Measurements from ENCODE around the gene AIP. TPM values are rescaled to one million over a fixed set of nuclear protein-coding genes. Genes with fewer than 3 reads are reported as not detected.

AIP gene
- polyA plus RNA-seq, 3 donors = 76.7 to 132 (median 99.3) TPM

- Histone ChIP-seq H3K4me1 (ENCODE audit: control insufficient read depth in 1 of 2, insufficient read depth in 2 of 2, low read length in 2 of 2) (peaks cover 9 to 10% of the 10 kb centered on the region in 2 donors), H3K27ac (ENCODE audit: low read depth in 1 of 2, low read length in 2 of 2) (no peak overlapping the region), H4K20me1 (ENCODE audit: insufficient read depth, low read length) (no peaks in the 10 kb centered on the region), H3K9ac (ENCODE audit: insufficient read depth, low read length, poor library complexity, severe bottlenecking) (no peak overlapping the region), H3K4me2 (replicated peaks; ENCODE audit: extremely low read depth, low read length, poor library complexity, severe bottlenecking) (no peak overlapping the region), H3K9me3 (replicated peaks in 1 of 2; ENCODE audit: control insufficient read depth in 1 of 2, insufficient read depth in 1 of 2, low read length in 2 of 2) (peaks cover 15 to 29% of the 10 kb centered on the region in 2 donors), H3K79me2 (ENCODE audit: insufficient read depth, low read length) (no peaks in the 10 kb centered on the region), H3K36me3 (replicated peaks in 1 of 2; ENCODE audit: control insufficient read depth in 1 of 2, insufficient read depth in 2 of 2, low read length in 2 of 2) (no peaks in the 10 kb centered on the region), H3K4me3 (replicated peaks in 1 of 3; ENCODE audit: low read depth in 2 of 3, low read length in 3 of 3) (no peak overlapping the region), H3K27me3 (ENCODE audit: control insufficient read depth in 2 of 2, insufficient read depth in 2 of 2, low read length in 2 of 2) (peaks cover 0 to 2% of the 10 kb centered on the region in 2 donors), H2AFZ (ENCODE audit: insufficient read depth, low read depth, low read length, poor library complexity, severe bottlenecking) (no peak overlapping the region)
- H3K4me3 Mint-ChIP-seq = no peak overlapping the region
- H3K4me1 Mint-ChIP-seq = peaks cover 8% of the 10 kb centered on the region
- H3K27me3 Mint-ChIP-seq (ENCODE audit: low read depth in 3 of 3) = peaks cover 0 to 6% (median 2%) of the 10 kb centered on the region in 3 donors
- H3K27ac Mint-ChIP-seq = no peak overlapping the region
- DNase-seq = no peak
- TF ChIP-seq CTCF (IDR thresholded peaks at IDR 0.05) = no peak
- no peaks in the 10 kb centered on the region for H3K36me3 Mint-ChIP-seq
- 100% methylated on average over 1 of the region's 4 CpGs for WGBS (ENCODE audit: insufficient coverage)
- H3K9me3 Mint-ChIP-seq = peaks cover 15 to 43% (median 32%) of the 10 kb centered on the region in 7 donors
- intact Hi-C loops (cut with micrococcal nuclease) = no loop called here
Measured at GRCh38 chr11:67534070-67534679, 51.3 kb downstream of the AIP start.

GRCh38 chr11:67535561-67535960 lies 52.7 kb downstream of the AIP start:
- H3K9me3 Mint-ChIP-seq = peaks cover 15 to 43% (median 32%) of the 10 kb centered on the region in 7 donors
- Histone ChIP-seq H3K4me3 (replicated peaks in 1 of 3; ENCODE audit: low read depth in 2 of 3, low read length in 3 of 3) (no peak overlapping the region), H2AFZ (ENCODE audit: insufficient read depth, low read depth, low read length, poor library complexity, severe bottlenecking) (no peak overlapping the region), H3K79me2 (ENCODE audit: insufficient read depth, low read length) (no peaks in the 10 kb centered on the region), H3K9ac (ENCODE audit: insufficient read depth, low read length, poor library complexity, severe bottlenecking) (no peak overlapping the region), H3K36me3 (replicated peaks in 1 of 2; ENCODE audit: control insufficient read depth in 1 of 2, insufficient read depth in 2 of 2, low read length in 2 of 2) (no peaks in the 10 kb centered on the region), H3K27ac (ENCODE audit: low read depth in 1 of 2, low read length in 2 of 2) (no peak overlapping the region), H3K9me3 (replicated peaks in 1 of 2; ENCODE audit: control insufficient read depth in 1 of 2, insufficient read depth in 1 of 2, low read length in 2 of 2) (peaks cover 15 to 29% of the 10 kb centered on the region in 2 donors), H4K20me1 (ENCODE audit: insufficient read depth, low read length) (no peaks in the 10 kb centered on the region), H3K4me1 (ENCODE audit: control insufficient read depth in 1 of 2, insufficient read depth in 2 of 2, low read length in 2 of 2) (no peaks in the 10 kb centered on the region), H3K27me3 (ENCODE audit: control insufficient read depth in 2 of 2, insufficient read depth in 2 of 2, low read length in 2 of 2) (peaks cover 0 to 2% of the 10 kb centered on the region in 2 donors), H3K4me2 (replicated peaks; ENCODE audit: extremely low read depth, low read length, poor library complexity, severe bottlenecking) (no peak overlapping the region)
- no peaks in the 10 kb centered on the region for H3K36me3 Mint-ChIP-seq
- peaks cover 0 to 6% (median 3%) of the 10 kb centered on the region in 3 donors for H3K27me3 Mint-ChIP-seq (ENCODE audit: low read depth in 3 of 3)
- no peaks in the 10 kb centered on the region for H3K4me1 Mint-ChIP-seq
- TF ChIP-seq CTCF (IDR thresholded peaks at IDR 0.05) = no peak
- intact Hi-C loops (cut with micrococcal nuclease) = no loop called here
- no peak overlapping the region for H3K27ac Mint-ChIP-seq
- no CpG with 5 or more reads among the region's 1 CpG for WGBS (ENCODE audit: insufficient coverage)
- no peak overlapping the region for H3K4me3 Mint-ChIP-seq
- no peak for DNase-seq
